ENCODE measurements around the gene NRDC. TPM values are rescaled to one million over a fixed set of nuclear protein-coding genes. Genes with fewer than 3 reads are reported as not detected.

The NRDC gene
- total RNA-seq, 4 donors from 2014 or later = 92.3 to 141 (median 113) TPM

DNA sequence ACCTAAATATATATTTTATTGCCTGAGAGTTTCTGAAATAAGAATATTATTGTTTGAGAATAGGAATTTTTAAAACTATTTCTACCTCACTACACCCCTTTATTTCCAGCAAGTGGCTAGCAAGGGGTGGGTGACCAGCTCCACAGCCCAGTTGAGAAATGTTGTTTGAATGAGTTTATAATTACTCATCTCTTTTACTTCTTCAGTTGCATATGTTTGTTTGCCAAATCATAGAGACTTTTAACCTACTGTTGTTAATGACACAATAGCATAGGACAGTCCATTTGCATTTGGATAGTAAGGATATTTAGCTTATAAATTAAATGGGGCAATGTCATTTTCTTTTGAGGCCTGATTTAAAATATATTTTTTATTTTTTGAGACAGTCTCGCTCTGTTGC is 127.8 kb downstream of the NRDC start:
- no peak for TF ChIP-seq CTCF (IDR thresholded peaks at IDR 0.05; ENCODE audit: low read depth)

DNA sequence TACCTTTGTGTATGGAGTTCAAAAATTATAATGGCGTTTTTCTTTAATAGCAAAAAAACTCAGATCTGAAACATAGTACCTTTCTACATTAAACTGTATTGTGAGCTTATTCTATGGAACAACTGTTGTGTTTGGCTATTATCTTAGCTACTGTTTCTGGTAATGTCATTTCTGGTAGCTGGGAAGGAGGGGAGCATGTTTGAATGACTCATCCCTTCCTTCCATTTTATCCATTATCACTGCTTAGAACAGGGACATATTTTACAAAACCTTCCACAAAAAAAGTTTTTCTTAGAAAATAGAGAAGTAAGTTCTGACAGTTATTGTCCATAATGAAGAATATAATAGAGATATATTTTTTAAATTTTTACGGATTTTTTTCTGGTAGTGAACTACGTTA is 128.3 kb downstream of the NRDC start:
- no peak for TF ChIP-seq CTCF (IDR thresholded peaks at IDR 0.05; ENCODE audit: low read depth)

GRCh38 chr1:51749151-51749550 is 129.4 kb downstream of the NRDC start:
- TF ChIP-seq CTCF (IDR thresholded peaks at IDR 0.05; ENCODE audit: low read depth) = no peak

DNA sequence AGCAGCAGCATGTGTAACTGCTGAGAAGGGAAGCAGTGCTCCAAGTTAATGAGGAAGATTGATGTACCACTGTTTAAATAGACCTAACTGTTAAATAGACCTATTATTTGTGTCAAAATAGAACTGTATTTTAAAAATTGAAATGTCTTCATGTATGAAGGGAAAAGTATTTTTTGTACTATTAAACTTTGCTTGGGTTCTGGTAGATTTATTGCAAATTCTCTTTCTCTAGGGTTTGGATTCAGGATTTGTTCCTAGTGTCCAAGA is 133.3 kb downstream of the NRDC start:
- no peak for TF ChIP-seq CTCF (IDR thresholded peaks at IDR 0.05; ENCODE audit: low read depth)

DNA sequence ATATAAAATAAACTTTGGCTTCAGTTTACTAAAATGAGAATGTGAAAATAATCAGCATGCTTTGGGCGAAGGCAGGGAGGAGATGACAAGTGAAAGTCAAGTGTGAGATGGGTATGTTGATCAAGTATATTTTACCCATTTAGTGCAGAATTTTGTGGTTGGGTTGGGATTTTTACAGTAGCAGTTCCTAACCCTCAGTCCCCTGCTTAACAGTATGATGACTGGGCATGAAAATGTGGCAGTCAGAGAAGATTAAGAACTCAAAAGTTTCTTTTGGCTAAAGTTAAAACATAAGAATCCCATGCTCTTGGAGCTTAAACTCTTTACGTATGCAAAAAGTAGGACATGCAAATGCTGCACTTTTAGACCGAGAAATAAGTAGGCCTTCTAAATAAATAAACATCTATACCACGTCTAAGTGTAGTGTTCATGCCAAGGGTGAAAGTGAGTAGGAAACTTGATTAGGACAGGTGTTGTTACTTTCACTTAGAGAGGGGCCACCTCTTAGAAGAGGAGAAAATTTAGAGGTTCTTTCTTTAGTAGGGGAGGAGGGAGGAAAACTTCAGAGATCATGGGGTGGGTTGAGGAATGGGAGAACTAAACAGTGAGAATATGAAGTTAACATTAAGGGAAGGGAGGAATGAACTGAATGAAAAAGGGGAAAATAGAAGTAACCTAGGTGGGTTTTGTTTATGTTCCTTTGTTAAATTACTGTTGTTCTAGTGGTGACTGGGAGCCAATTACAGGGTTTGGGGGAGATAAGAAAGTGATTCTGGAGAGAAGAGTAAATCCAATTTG is 133.8 kb downstream of the NRDC start:
- no peak for TF ChIP-seq CTCF (IDR thresholded peaks at IDR 0.05; ENCODE audit: low read depth)

- TF ChIP-seq CTCF (IDR thresholded peaks at IDR 0.05; ENCODE audit: low read depth) = no peak
These were observed 137.3 kb downstream of the NRDC start for GRCh38 chr1:51741121-51741681.

DNA sequence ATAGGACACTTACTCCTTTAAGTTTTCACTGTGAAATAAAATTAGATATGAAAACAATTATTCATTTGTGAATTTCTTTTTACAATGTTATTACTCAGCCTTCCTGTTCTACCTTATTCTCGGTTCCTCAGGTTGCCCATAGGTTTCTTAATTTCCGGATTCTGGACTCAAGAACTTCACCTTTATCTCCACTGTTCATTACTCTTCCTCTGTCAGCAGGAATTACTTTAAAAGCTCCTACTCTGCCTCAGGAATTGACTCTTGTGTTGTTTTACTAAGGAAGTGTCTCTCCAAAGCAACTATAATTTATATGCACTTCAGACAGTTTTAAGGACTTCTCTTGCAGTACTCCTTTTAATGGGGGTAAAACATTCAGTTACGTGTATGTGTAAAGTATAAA is 137.9 kb downstream of the NRDC start:
- no peak for TF ChIP-seq CTCF (IDR thresholded peaks at IDR 0.05; ENCODE audit: low read depth)

Small RNAs within 50 kb of the gene (small RNA-seq; reads per million reads assigned to genes)
- gene AL050343.2 = not detected

Other genes with a start within 250 kb of the NRDC start
- gene RAB3B, start 112.0 kb upstream of the NRDC start, total RNA-seq = under 1 TPM in 1 of 4 donors, not detected in 3; under 0.01 TPM
- 1 to 10 TPM; 3.9 to 8.3 (median 6.3) TPM for gene KTI12, start 155.1 kb upstream of the NRDC start, total RNA-seq
- 10 to 100 TPM; 31.5 to 44.9 (median 36.1) TPM for gene TXNDC12, start 176.5 kb upstream of the NRDC start, total RNA-seq
- 10 to 100 TPM; 44.3 to 85.8 (median 53.6) TPM for gene BTF3L4, start 177.6 kb upstream of the NRDC start, total RNA-seq

Measured in subcutaneous adipose tissue (tissue), 4 donors.